ENCODE measurements around the gene MACROD2. TPM values are rescaled to one million over a fixed set of nuclear protein-coding genes. Genes with fewer than 3 reads are reported as not detected.

The MACROD2 gene
- total RNA-seq, 1 experiment from 2014 or later = 3.7 TPM

DNA sequence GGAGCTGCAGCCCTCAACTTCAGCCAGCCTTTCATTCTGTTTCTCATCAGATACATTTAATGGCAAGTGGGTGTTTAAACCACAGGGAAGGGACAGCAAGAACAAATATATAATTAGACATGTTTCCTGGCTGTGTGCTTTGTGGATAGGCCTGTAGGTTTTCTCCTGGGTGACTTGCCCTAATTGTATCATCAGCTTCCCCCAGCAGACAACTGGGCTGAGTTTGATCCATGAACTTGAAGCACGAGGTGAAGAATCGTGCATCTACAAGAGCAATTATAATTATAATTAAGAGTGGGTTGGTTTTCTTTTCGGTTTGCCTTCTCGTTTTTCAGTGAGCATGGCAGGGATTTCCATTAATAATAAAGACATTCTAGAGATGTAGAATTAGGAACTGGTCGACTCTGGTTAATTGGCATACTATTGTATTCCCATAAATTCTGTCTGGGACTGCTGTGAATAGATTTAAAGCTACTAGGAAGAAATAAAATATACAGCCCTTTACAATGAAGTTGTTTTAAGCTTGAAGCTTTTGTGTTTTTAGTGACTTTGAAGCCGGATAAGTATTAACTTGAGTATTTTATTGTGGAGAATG, 1525.7 kb downstream of the MACROD2 start:
- Histone ChIP-seq H3K4me3 (replicated peaks in 1 of 2; ENCODE audit: low read depth in 1 of 2, low read length in 2 of 2) (no peak overlapping the region), H2AFZ (ENCODE audit: low read depth, low read length, poor library complexity, severe bottlenecking) (no peak overlapping the region), H4K20me1 (ENCODE audit: insufficient read depth) (no peaks in the 10 kb centered on the region), H3K27ac (ENCODE audit: low read depth, low read length) (no peak overlapping the region), H3K9me2 (ENCODE audit: insufficient read depth) (no peaks in the 10 kb centered on the region), H3K4me1 (ENCODE audit: control insufficient read depth in 1 of 2, insufficient read depth in 2 of 2, low read length in 2 of 2) (no peaks in the 10 kb centered on the region), H3K9me3 (ENCODE audit: control insufficient read depth in 1 of 2, insufficient read depth in 1 of 2, low read depth in 1 of 2, low read length in 2 of 2) (peaks cover 8 to 16% of the 10 kb centered on the region in 2 experiments; a peak in 2 of 4 replicates), H3K9ac (ENCODE audit: low read length) (no peak overlapping the region), H3K4me2 (ENCODE audit: low read length) (no peak overlapping the region), H3K36me3 (ENCODE audit: control insufficient read depth in 1 of 2, insufficient read depth in 2 of 2, low read length in 2 of 2) (no peaks in the 10 kb centered on the region), H3K27me3 (ENCODE audit: insufficient read depth, low read length) (no peaks in the 10 kb centered on the region), H3K79me2 (ENCODE audit: insufficient read depth, low read length) (no peaks in the 10 kb centered on the region)
- BruUV-seq (replicated peaks) = no TSS peak
- intact Hi-C loops (cut with micrococcal nuclease) = no loop called here
- DNase-seq (ENCODE audit: low read depth, low spot score) = no peak
- ATAC-seq = no peak
- TF ChIP-seq SRF (IDR thresholded peaks at IDR 0.05; ENCODE audit: low read depth) (no peak), CBX3 (IDR thresholded peaks at IDR 0.05; ENCODE audit: low read depth) (no peak), EZH2phosphoT487 (IDR thresholded peaks at IDR 0.05; ENCODE audit: borderline replicate concordance) (no peak), EGR1 (IDR thresholded peaks at IDR 0.05; ENCODE audit: low read depth) (no peak), TCF7L2 (IDR thresholded peaks at IDR 0.05; ENCODE audit: borderline replicate concordance, extremely low read depth, insufficient read depth, insufficient read length) (no peak), SIN3A (IDR thresholded peaks at IDR 0.05; ENCODE audit: low read depth) (no peak), RAD21 (IDR thresholded peaks at IDR 0.05; ENCODE audit: low read depth) (no peak), CEBPB (IDR thresholded peaks at IDR 0.05; ENCODE audit: low read depth) (no peak), POLR2A (IDR thresholded peaks at IDR 0.05; ENCODE audit: borderline replicate concordance, extremely low read depth, insufficient read depth, insufficient read length) (no peak), EZH2 (IDR thresholded peaks at IDR 0.05) (no peak), POLR2AphosphoS5 (IDR thresholded peaks at IDR 0.05; ENCODE audit: low read depth, low read length) (no peak), YY1 (IDR thresholded peaks at IDR 0.05; ENCODE audit: extremely low read depth, insufficient replicate concordance, low read depth, low read length) (no peak)
- TF ChIP-seq, protein P1, sequence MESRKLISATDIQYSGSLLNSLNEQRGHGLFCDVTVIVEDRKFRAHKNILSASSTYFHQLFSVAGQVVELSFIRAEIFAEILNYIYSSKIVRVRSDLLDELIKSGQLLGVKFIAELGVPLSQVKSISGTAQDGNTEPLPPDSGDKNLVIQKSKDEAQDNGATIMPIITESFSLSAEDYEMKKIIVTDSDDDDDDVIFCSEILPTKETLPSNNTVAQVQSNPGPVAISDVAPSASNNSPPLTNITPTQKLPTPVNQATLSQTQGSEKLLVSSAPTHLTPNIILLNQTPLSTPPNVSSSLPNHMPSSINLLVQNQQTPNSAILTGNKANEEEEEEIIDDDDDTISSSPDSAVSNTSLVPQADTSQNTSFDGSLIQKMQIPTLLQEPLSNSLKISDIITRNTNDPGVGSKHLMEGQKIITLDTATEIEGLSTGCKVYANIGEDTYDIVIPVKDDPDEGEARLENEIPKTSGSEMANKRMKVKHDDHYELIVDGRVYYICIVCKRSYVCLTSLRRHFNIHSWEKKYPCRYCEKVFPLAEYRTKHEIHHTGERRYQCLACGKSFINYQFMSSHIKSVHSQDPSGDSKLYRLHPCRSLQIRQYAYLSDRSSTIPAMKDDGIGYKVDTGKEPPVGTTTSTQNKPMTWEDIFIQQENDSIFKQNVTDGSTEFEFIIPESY (IDR thresholded peaks at IDR 0.05; ENCODE audit: extremely low read depth, insufficient replicate concordance, low read length) = no peak
- TF ChIP-seq, protein P2, sequence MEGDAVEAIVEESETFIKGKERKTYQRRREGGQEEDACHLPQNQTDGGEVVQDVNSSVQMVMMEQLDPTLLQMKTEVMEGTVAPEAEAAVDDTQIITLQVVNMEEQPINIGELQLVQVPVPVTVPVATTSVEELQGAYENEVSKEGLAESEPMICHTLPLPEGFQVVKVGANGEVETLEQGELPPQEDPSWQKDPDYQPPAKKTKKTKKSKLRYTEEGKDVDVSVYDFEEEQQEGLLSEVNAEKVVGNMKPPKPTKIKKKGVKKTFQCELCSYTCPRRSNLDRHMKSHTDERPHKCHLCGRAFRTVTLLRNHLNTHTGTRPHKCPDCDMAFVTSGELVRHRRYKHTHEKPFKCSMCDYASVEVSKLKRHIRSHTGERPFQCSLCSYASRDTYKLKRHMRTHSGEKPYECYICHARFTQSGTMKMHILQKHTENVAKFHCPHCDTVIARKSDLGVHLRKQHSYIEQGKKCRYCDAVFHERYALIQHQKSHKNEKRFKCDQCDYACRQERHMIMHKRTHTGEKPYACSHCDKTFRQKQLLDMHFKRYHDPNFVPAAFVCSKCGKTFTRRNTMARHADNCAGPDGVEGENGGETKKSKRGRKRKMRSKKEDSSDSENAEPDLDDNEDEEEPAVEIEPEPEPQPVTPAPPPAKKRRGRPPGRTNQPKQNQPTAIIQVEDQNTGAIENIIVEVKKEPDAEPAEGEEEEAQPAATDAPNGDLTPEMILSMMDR (IDR thresholded peaks at IDR 0.05 in 2 of 3, conservative IDR thresholded peaks at IDR 0.05 in 1 of 3; ENCODE audit: borderline replicate concordance in 1 of 3, insufficient read depth in 1 of 3, low read depth in 2 of 3, low read length in 2 of 3) = no peak
- TF ChIP-seq, protein P3, sequence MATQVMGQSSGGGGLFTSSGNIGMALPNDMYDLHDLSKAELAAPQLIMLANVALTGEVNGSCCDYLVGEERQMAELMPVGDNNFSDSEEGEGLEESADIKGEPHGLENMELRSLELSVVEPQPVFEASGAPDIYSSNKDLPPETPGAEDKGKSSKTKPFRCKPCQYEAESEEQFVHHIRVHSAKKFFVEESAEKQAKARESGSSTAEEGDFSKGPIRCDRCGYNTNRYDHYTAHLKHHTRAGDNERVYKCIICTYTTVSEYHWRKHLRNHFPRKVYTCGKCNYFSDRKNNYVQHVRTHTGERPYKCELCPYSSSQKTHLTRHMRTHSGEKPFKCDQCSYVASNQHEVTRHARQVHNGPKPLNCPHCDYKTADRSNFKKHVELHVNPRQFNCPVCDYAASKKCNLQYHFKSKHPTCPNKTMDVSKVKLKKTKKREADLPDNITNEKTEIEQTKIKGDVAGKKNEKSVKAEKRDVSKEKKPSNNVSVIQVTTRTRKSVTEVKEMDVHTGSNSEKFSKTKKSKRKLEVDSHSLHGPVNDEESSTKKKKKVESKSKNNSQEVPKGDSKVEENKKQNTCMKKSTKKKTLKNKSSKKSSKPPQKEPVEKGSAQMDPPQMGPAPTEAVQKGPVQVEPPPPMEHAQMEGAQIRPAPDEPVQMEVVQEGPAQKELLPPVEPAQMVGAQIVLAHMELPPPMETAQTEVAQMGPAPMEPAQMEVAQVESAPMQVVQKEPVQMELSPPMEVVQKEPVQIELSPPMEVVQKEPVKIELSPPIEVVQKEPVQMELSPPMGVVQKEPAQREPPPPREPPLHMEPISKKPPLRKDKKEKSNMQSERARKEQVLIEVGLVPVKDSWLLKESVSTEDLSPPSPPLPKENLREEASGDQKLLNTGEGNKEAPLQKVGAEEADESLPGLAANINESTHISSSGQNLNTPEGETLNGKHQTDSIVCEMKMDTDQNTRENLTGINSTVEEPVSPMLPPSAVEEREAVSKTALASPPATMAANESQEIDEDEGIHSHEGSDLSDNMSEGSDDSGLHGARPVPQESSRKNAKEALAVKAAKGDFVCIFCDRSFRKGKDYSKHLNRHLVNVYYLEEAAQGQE (IDR thresholded peaks at IDR 0.05; ENCODE audit: low read depth) = no peak
- TF ChIP-seq, protein P4, sequence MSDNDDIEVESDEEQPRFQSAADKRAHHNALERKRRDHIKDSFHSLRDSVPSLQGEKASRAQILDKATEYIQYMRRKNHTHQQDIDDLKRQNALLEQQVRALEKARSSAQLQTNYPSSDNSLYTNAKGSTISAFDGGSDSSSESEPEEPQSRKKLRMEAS (IDR thresholded peaks at IDR 0.05) = no peak
- TF ChIP-seq, protein P5, sequence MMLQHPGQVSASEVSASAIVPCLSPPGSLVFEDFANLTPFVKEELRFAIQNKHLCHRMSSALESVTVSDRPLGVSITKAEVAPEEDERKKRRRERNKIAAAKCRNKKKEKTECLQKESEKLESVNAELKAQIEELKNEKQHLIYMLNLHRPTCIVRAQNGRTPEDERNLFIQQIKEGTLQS (IDR thresholded peaks at IDR 0.05) = no peak
- ChIA-PET CTCF (no interaction called here), POLR2A (no interaction called here), RAD21 (ENCODE audit: low non-redundant PET in 1 of 2, low total read pairs in 2 of 2, uncharacterized antibody in 2 of 2, unreplicated experiment in 2 of 2) (no interaction called here)

Data from HCT116 (cell line).